ENCODE measurements around the gene SHH.

SHH gene

GRCh38 chr7:155811560-155811894 is 736 bp downstream of the SHH start:
- no peak; the same call in 1 of the 2 replicates for TF ChIP-seq EZH2phosphoT487 (IDR thresholded peaks at IDR 0.05; ENCODE audit: low read length)
- TF ChIP-seq EZH2 (optimal IDR thresholded peaks at IDR 0.05; ENCODE audit: low read depth, low read length), result no peak
- no peak for TF ChIP-seq CTCF (IDR thresholded peaks at IDR 0.05; ENCODE audit: low read length)
- Histone ChIP-seq H3F3A (ENCODE audit: insufficient read depth, low read length) (no peaks in the 10 kb centered on the region), H4K20me1 (ENCODE audit: insufficient read depth, low read length) (no peaks in the 10 kb centered on the region), H3K36me3 (replicated peaks; ENCODE audit: insufficient read depth, low read length) (no peaks in the 10 kb centered on the region), H3K4me3 (ENCODE audit: low read length) (no peak overlapping the region), H3K4me1 (ENCODE audit: low read length) (no peaks in the 10 kb centered on the region), H3K9me3 (replicated peaks; ENCODE audit: insufficient read depth, low read length) (no peaks in the 10 kb centered on the region), H3K27ac (ENCODE audit: low read length) (no peak overlapping the region), H3K4me2 (ENCODE audit: low read depth, low read length) (no peak overlapping the region), H3K79me2 (ENCODE audit: low read length) (no peaks in the 10 kb centered on the region), H3K9ac (ENCODE audit: low read length) (no peak overlapping the region), H2AFZ (ENCODE audit: low read length) (no peak overlapping the region), H3K27me3 (replicated peaks; ENCODE audit: insufficient read depth, low read length) (peaks cover 86% of the 10 kb centered on the region), H3K9me2 (replicated peaks; ENCODE audit: insufficient read depth, low read length) (no peaks in the 10 kb centered on the region)
- DNase-seq, result no peak

- H3K27me3 ChIP-seq (replicated peaks; ENCODE audit: insufficient read depth, low read length), result peaks cover 87% of the 10 kb centered on the region
- H3K9me2 ChIP-seq (replicated peaks; ENCODE audit: insufficient read depth, low read length), result no peaks in the 10 kb centered on the region
- no peaks in the 10 kb centered on the region for H3K9me3 ChIP-seq (replicated peaks; ENCODE audit: insufficient read depth, low read length)
- H4K20me1 ChIP-seq (ENCODE audit: insufficient read depth, low read length), result no peaks in the 10 kb centered on the region
- no peaks in the 10 kb centered on the region for H3K4me1 ChIP-seq (ENCODE audit: low read length)
- no peak overlapping the region for H3K9ac ChIP-seq (ENCODE audit: low read length)
- H3K4me3 ChIP-seq (ENCODE audit: low read length), result no peak overlapping the region
- H3K36me3 ChIP-seq (replicated peaks; ENCODE audit: insufficient read depth, low read length), result no peaks in the 10 kb centered on the region
- no peak overlapping the region for H2AFZ ChIP-seq (ENCODE audit: low read length)
- H3K27ac ChIP-seq (ENCODE audit: low read length), result no peak overlapping the region
- TF ChIP-seq EZH2 (optimal IDR thresholded peaks at IDR 0.05; ENCODE audit: low read depth, low read length), result no peak
- no peak for TF ChIP-seq CTCF (IDR thresholded peaks at IDR 0.05; ENCODE audit: low read length)
- no peak for TF ChIP-seq EZH2phosphoT487 (IDR thresholded peaks at IDR 0.05; ENCODE audit: low read length)
- no peak overlapping the region for H3K4me2 ChIP-seq (ENCODE audit: low read depth, low read length)
- H3F3A ChIP-seq (ENCODE audit: insufficient read depth, low read length), result no peaks in the 10 kb centered on the region
- no peaks in the 10 kb centered on the region for H3K79me2 ChIP-seq (ENCODE audit: low read length)
- no peak for DNase-seq
Observed at GRCh38 chr7:155810770-155811559, 1.3 kb downstream of the SHH start.

GRCh38 chr7:155809947-155810769 is 2.1 kb downstream of the SHH start:
- Histone ChIP-seq H3K36me3 (replicated peaks; ENCODE audit: insufficient read depth, low read length) (no peaks in the 10 kb centered on the region), H3K9ac (ENCODE audit: low read length) (no peak overlapping the region), H3F3A (ENCODE audit: insufficient read depth, low read length) (no peaks in the 10 kb centered on the region), H3K4me1 (ENCODE audit: low read length) (no peaks in the 10 kb centered on the region), H3K27ac (ENCODE audit: low read length) (no peak overlapping the region), H3K79me2 (ENCODE audit: low read length) (no peaks in the 10 kb centered on the region), H4K20me1 (ENCODE audit: insufficient read depth, low read length) (no peaks in the 10 kb centered on the region), H3K9me2 (replicated peaks; ENCODE audit: insufficient read depth, low read length) (no peaks in the 10 kb centered on the region), H3K9me3 (replicated peaks; ENCODE audit: insufficient read depth, low read length) (no peaks in the 10 kb centered on the region), H2AFZ (ENCODE audit: low read length) (no peak overlapping the region), H3K27me3 (replicated peaks; ENCODE audit: insufficient read depth, low read length) (peaks cover 89% of the 10 kb centered on the region), H3K4me2 (ENCODE audit: low read depth, low read length) (no peak overlapping the region), H3K4me3 (ENCODE audit: low read length) (no peak overlapping the region)
- no peak for TF ChIP-seq CTCF (IDR thresholded peaks at IDR 0.05; ENCODE audit: low read length)
- no peak for TF ChIP-seq EZH2 (optimal IDR thresholded peaks at IDR 0.05; ENCODE audit: low read depth, low read length)
- TF ChIP-seq EZH2phosphoT487 (IDR thresholded peaks at IDR 0.05; ENCODE audit: low read length), result no peak
- no peak for DNase-seq

Data from MM.1S (cell line).